Right lobe of liver (tissue), 6 donors: Measurements from ENCODE around the gene ALK. TPM values are rescaled to one million over a fixed set of nuclear protein-coding genes. Genes with fewer than 3 reads are reported as not detected.

Experiments used
- ATAC-seq, 4 donors: fragments of 200-7000 bp; cut with Tn5 transposase; one replicate each; pipeline ENCODE4 v1.9.1; 2020; ENCODE audit warnings: mild to moderate bottlenecking in 4 of 4, moderate library complexity in 4 of 4
- DNase-seq, 3 donors: peaks; one replicate each; pipeline ENCODE4 v3.0.0-alpha.2; 2020
- H3K27ac ChIP-seq, 3 donors: fragments of 200-600 bp; one replicate each; pipeline ENCODE4 v1.8.0; 2022
- H3K27me3 ChIP-seq, 2 donors: fragments of 200-600 bp; one replicate each; pipeline ENCODE4 v1.8.0; 2022
- H3K36me3 ChIP-seq, 4 donors: fragments of 200-600 bp; sonication (generic) in 1 of 4; one replicate each; pipeline versions ENCODE4 v1.5.1 to v1.8.0; 2017 to 2022; ENCODE audit warnings: control low read depth in 1 of 4
- H3K4me1 ChIP-seq, 4 donors: fragments of 200-600 bp; sonication (generic) in 1 of 4; one replicate each; pipeline versions ENCODE4 v1.5.1 to v1.8.0; 2017 to 2022; ENCODE audit warnings: control low read depth in 1 of 4
- H3K4me3 ChIP-seq, 3 donors: fragments of 200-600 bp; one replicate each; pipeline ENCODE4 v1.8.0; 2022
- H3K9me3 ChIP-seq, 4 donors: fragments of 200-600 bp; sonication (generic) in 1 of 4; one replicate each; pipeline versions ENCODE4 v1.5.1 to v1.8.0; 2017 to 2022; ENCODE audit warnings: control low read depth in 1 of 4
- CTCF ChIP-seq, 4 donors: fragments of 200-600 bp in 3 of 4; fragments of 450-650 bp in 1 of 4; IDR thresholded peaks; one replicate each; pipeline versions ENCODE4 v1.5.1 to v1.8.0; 2016 to 2022; ENCODE audit warnings: antibody characterized with exemption in 4 of 4, mild to moderate bottlenecking in 2 of 4
- POLR2A ChIP-seq: fragments of 450-650 bp; IDR thresholded peaks from one replicate; pipeline ENCODE4 v1.6.1; 2017; ENCODE audit warnings: antibody characterized with exemption, mild to moderate bottlenecking
- WGBS: methylation state at CpG from one replicate; pipeline ENCODE4 v1.1.6; 2018; ENCODE audit warnings: low coverage, low lambda C conversion rate; ENCODE audit not compliant: insufficient coverage; ENCODE audit errors: missing lambda C conversion rate; 5-methylcytosine and 5-hydroxymethylcytosine counted together
- intact Hi-C, 2 donors: fragments of 100-400 bp; cut with DNase I; formaldehyde crosslinking; loops; one replicate each; pipeline versions ENCODE4 v1.11.2 to v1.14.1; 2022
- total RNA-seq, 6 experiments: library from RNA; depleted of rRNA in 2 of 6; stranded (reverse); fragments of >200 nt in 2 of 6; fragmentation: NEBNext Ultra II Directional in 3 of 6; extraction: Animal tissue kit (Norgen Biotek cat#: 25700) in 3 of 6; gene quantifications; one replicate each; pipeline versions ENCODE4 v1.1.0 to v1.2.4, GENCODE V29; 2016 to 2023
- donor health status: DM: no; HTN: yes; CAD: no.
- donor health status: DM: no; HTN: no; CAD: no.
- donor health status: DM: no; HTN: no; CAD: no.
- donor health status: DM: no; HTN: yes; CAD: no.
- donor health status: DM: no; HTN: yes; CAD: no.

The ALK gene
- total RNA-seq, 6 experiments from 2014 or later: 0.04 to 0.06 TPM; not detected in 4

GRCh38 chr2:29456429-29456828 lies 465.0 kb downstream of the ALK start:
- DNase-seq: no peak
- no peak for ATAC-seq
- Histone ChIP-seq H3K4me1 (no peaks in the 10 kb centered on the region), H3K27ac (no peak overlapping the region), H3K36me3 (no peaks in the 10 kb centered on the region), H3K27me3 (no peaks in the 10 kb centered on the region), H3K4me3 (no peak overlapping the region), H3K9me3 (no peaks in the 10 kb centered on the region)
- intact Hi-C loops: no loop called here
- TF ChIP-seq CTCF (IDR thresholded peaks at IDR 0.05) (no peak), POLR2A (no peak)

DNA sequence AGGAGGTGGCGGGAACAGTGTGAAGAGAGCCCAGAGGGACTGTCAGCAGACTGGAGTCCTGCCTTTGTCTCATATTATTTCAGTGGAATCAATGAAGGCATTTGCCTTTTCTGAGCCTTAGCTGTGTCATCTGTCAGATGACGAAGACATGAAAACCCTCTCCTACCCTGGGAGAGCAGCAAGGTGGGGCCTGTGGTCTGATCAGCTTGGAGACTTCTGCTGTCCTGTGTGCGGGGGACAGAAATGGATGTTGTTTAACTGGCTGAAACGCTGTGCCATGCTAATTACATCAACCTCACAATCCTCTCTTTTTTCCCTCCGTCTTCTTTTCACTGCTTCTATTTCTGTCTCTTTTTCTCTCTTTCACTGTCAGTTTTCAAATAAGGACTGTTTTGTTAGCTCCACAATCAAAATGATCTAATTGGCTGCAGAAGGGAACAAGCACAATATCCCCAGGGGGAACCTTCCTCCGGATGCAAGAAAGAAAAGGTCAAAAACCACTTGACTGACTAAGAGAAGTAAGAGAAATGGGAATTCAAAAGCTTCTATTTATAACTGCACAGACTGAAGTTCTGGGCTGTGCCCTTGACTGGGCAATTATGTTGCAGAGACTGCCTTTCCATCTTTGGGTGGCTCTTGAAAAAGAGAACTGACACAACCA lies 466.1 kb downstream of the ALK start:
- intact Hi-C loops: no loop called here
- Histone ChIP-seq H3K4me1 (no peaks in the 10 kb centered on the region), H3K36me3 (no peaks in the 10 kb centered on the region), H3K27ac (no peak overlapping the region), H3K4me3 (no peak overlapping the region), H3K9me3 (no peaks in the 10 kb centered on the region), H3K27me3 (no peaks in the 10 kb centered on the region)
- TF ChIP-seq CTCF (IDR thresholded peaks at IDR 0.05): no peak
- no peak for TF ChIP-seq POLR2A
- 49% methylated on average over 6 of the region's 6 CpGs for WGBS
- no peak for ATAC-seq
- no peak for DNase-seq

DNA sequence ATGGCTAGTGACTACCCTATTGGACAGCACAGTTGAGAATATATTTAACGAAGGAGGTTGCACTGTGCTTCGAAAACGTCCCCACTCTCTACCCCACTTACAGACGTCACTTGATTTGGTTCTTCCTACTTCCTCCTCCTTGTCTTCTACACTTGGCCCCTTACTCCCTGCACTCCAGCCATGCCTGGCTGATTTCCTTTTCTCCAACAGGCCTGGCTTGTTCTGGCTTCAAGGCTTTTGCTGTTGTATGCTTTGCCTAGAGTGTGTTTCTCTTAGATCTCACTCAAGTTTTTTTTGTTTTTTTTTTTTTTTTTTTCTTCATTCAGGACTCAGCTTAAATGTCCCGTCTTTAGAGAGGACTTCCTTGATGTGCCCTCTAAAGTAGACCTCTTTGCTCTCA lies 469.4 kb downstream of the ALK start:
- no peak overlapping the region for H3K4me3 ChIP-seq
- no peak for DNase-seq
- H3K36me3 ChIP-seq: no peaks in the 10 kb centered on the region
- no peaks in the 10 kb centered on the region for H3K9me3 ChIP-seq
- TF ChIP-seq CTCF (IDR thresholded peaks at IDR 0.05): no peak
- no peak for TF ChIP-seq POLR2A
- no peak overlapping the region for H3K27ac ChIP-seq
- intact Hi-C loops: no loop called here
- no peaks in the 10 kb centered on the region for H3K27me3 ChIP-seq
- ATAC-seq: no peak
- 63% methylated on average over 5 of the region's 5 CpGs for WGBS
- no peaks in the 10 kb centered on the region for H3K4me1 ChIP-seq

DNA sequence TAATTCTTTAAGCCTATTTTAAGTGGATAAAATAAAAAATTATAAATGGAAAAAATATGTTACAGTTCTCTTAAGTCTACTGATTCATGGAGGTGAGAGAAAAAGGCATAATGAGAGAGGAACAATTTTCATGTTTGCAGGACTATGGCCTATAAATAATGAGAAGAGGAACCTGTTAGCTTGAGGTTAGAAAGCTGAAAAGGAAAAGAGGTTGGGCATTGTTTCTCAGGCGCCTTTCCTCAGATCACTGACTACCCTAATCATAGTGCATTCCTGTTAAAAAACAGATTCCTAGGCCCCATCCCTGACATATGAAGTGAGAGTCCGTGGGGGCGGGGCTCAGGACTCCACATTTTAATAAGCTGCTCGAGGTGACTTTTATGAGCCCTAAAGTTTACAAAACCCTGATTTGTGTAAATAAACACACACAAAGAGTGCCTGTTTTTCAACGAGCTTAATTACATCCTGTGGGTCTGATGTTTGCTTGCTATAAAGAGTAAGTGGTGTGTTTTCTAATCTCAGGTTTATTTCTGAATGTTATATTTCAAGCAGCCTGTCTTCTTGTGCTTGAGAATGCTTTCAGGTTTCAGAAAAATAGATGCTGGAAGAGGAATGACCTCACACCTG lies 470.7 kb downstream of the ALK start:
- 46% methylated on average over 5 of the region's 5 CpGs for WGBS
- ATAC-seq: no peak
- no peak overlapping the region for H3K27ac ChIP-seq
- TF ChIP-seq CTCF (IDR thresholded peaks at IDR 0.05): no peak
- no peak for TF ChIP-seq POLR2A
- no peaks in the 10 kb centered on the region for H3K27me3 ChIP-seq
- no peaks in the 10 kb centered on the region for H3K36me3 ChIP-seq
- H3K4me1 ChIP-seq: no peaks in the 10 kb centered on the region
- H3K4me3 ChIP-seq: no peak overlapping the region
- DNase-seq: no peak
- H3K9me3 ChIP-seq: no peaks in the 10 kb centered on the region
- intact Hi-C loops: no loop called here
